Lung (tissue), 12 donors: ENCODE results near the gene MRPL17. TPM values are rescaled to one million over a fixed set of nuclear protein-coding genes. Genes with fewer than 3 reads are reported as not detected.

ENCODE experiments used
- ATAC-seq: fragments of 200-7000 bp; cut with Tn5 transposase; one replicate; pipeline ENCODE4 v1.9.1; 2020; ENCODE audit warnings: moderate number of reproducible peaks; ENCODE audit not compliant: insufficient read depth, low FRiP score
- DNase-seq, 3 donors: peaks; one replicate each; pipeline ENCODE4 v3.0.0-alpha.2; 2013 to 2017
- H3K27ac ChIP-seq, 2 donors: one replicate each; pipeline ENCODE4 v1.5.1; 2013; ENCODE audit warnings: mild to moderate bottlenecking in 2 of 2, moderate library complexity in 2 of 2, control low read depth in 1 of 2, inconsistent platforms in 1 of 2, low read depth in 1 of 2, low read length in 1 of 2
- H3K27me3 ChIP-seq, 3 donors: one replicate each; pipeline ENCODE4 v1.5.1; 2013; ENCODE audit warnings: low read length in 2 of 3; ENCODE audit not compliant: control insufficient read depth in 3 of 3, insufficient read depth in 3 of 3
- H3K36me3 ChIP-seq, 4 donors: one replicate each; pipeline ENCODE4 v1.5.1; 2013; ENCODE audit warnings: low read length in 4 of 4, mild to moderate bottlenecking in 1 of 4, moderate library complexity in 1 of 4; ENCODE audit not compliant: control insufficient read depth in 4 of 4, insufficient read depth in 4 of 4
- H3K4me1 ChIP-seq, 5 donors: one replicate each; pipeline ENCODE4 v1.5.1; 2013; ENCODE audit warnings: low read length in 5 of 5, mild to moderate bottlenecking in 2 of 5, moderate library complexity in 1 of 5; ENCODE audit not compliant: control insufficient read depth in 5 of 5, insufficient read depth in 5 of 5
- H3K4me3 ChIP-seq: one replicate; pipeline ENCODE4 v1.5.1; 2013; ENCODE audit warnings: mild to moderate bottlenecking, control low read depth, moderate library complexity
- H3K9ac ChIP-seq, 2 donors: one replicate each; pipeline ENCODE4 v1.5.1; 2013; ENCODE audit warnings: low read length in 2 of 2, control low read depth in 1 of 2; ENCODE audit not compliant: insufficient read depth in 1 of 2
- H3K9me3 ChIP-seq, 4 donors: one replicate each; pipeline ENCODE4 v1.5.1; 2013; ENCODE audit warnings: low read length in 3 of 4, mild to moderate bottlenecking in 1 of 4, moderate library complexity in 1 of 4; ENCODE audit not compliant: control insufficient read depth in 4 of 4, insufficient read depth in 3 of 4
- CTCF ChIP-seq: IDR thresholded peaks from 2 replicates; pipeline ENCODE4 v1.5.1; 2012; ENCODE audit warnings: mild to moderate bottlenecking; ENCODE audit errors: control extremely low read depth, extremely low read depth
- WGBS, 2 donors: extraction: QIAGEN DNeasy Blood & Tissue Kit; methylation state at CpG; one replicate each; pipeline ENCODE4 v1.1.7; 2013; 5-methylcytosine and 5-hydroxymethylcytosine counted together
- polyA plus RNA-seq, 2 donors: library from polyadenylated mRNA; stranded (reverse); fragments of 200-250 nt; gene quantifications; one replicate each; pipeline ENCODE4 v1.2.1, GENCODE V29; 2013
- total RNA-seq, 2 donors: library from RNA; depleted of rRNA in 1 of 2; stranded (reverse); fragments of >200 nt in 1 of 2; gene quantifications; one replicate each; pipeline ENCODE4 v1.2.1, GENCODE V29; 2014 to 2021
- donor health status: control.
- donor health status: control.
- donor health status: Bipolar disorder and iron deficiency.
- donor health status: healthy.
- donor health status: DM: yes; HTN: yes; CAD: no.

The MRPL17 gene
- total and polyA plus RNA-seq, 4 donors = 28.2 to 81.4 (median 45.9) TPM

GRCh38 chr11:6674862-6675261 lies 8.3 kb downstream of the MRPL17 start:
- Histone ChIP-seq H3K4me3 (no peak overlapping the region), H3K9me3 (no peaks in the 10 kb centered on the region), H3K36me3 (no peaks in the 10 kb centered on the region), H3K9ac (no peak overlapping the region), H3K4me1 (no peaks in the 10 kb centered on the region), H3K27ac (peak overlapping the region in 1 of 2 donors; percentile 56), H3K27me3 (no peaks in the 10 kb centered on the region)
- WGBS, 2 donors = 72 to 82% methylated on average over 4 of the region's 4 CpGs
- no peak for TF ChIP-seq CTCF
- DNase-seq = no peak
- no peak for ATAC-seq

- H3K36me3 ChIP-seq = no peaks in the 10 kb centered on the region
- H3K27ac ChIP-seq = peak overlapping the region in 1 of 2 donors; percentile 56
- no peaks in the 10 kb centered on the region for H3K9me3 ChIP-seq
- 28 to 75% methylated on average over 1 of the region's 1 CpG for WGBS, 2 donors
- no peak for DNase-seq
- H3K27me3 ChIP-seq = no peaks in the 10 kb centered on the region
- no peak overlapping the region for H3K9ac ChIP-seq
- no peaks in the 10 kb centered on the region for H3K4me1 ChIP-seq
- H3K4me3 ChIP-seq = no peak overlapping the region
- no peak for ATAC-seq
- TF ChIP-seq CTCF = no peak
Observed at GRCh38 chr11:6674219-6674597, 8.9 kb downstream of the MRPL17 start.

GRCh38 chr11:6673523-6674218 lies 9.5 kb downstream of the MRPL17 start:
- Histone ChIP-seq H3K36me3 (no peaks in the 10 kb centered on the region), H3K9ac (no peak overlapping the region), H3K27me3 (no peaks in the 10 kb centered on the region), H3K27ac (no peak overlapping the region), H3K9me3 (no peaks in the 10 kb centered on the region), H3K4me3 (no peak overlapping the region), H3K4me1 (no peaks in the 10 kb centered on the region)
- TF ChIP-seq CTCF = no peak
- ATAC-seq (no peak), DNase-seq (no peak)

- ATAC-seq (no peak), DNase-seq (no peak)
- Histone ChIP-seq H3K27me3 (no peaks in the 10 kb centered on the region), H3K4me3 (no peak overlapping the region), H3K27ac (no peak overlapping the region), H3K9me3 (no peaks in the 10 kb centered on the region), H3K36me3 (no peaks in the 10 kb centered on the region), H3K9ac (no peak overlapping the region), H3K4me1 (no peaks in the 10 kb centered on the region)
- 47 to 68% methylated on average over 2 of the region's 2 CpGs for WGBS, 2 donors
- TF ChIP-seq CTCF = no peak
Observed at GRCh38 chr11:6671991-6672390, 11.1 kb downstream of the MRPL17 start.
